Islet of Langerhans (tissue), 1 donor: ENCODE data around the gene IGFBP6.

Source experiments
- FAIRE-seq: peaks from one replicate; lab custom pipeline; 2011; peaks lifted over from hg19 to GRCh38; lab: Jason Lieb, UNC

Gene IGFBP6

DNA sequence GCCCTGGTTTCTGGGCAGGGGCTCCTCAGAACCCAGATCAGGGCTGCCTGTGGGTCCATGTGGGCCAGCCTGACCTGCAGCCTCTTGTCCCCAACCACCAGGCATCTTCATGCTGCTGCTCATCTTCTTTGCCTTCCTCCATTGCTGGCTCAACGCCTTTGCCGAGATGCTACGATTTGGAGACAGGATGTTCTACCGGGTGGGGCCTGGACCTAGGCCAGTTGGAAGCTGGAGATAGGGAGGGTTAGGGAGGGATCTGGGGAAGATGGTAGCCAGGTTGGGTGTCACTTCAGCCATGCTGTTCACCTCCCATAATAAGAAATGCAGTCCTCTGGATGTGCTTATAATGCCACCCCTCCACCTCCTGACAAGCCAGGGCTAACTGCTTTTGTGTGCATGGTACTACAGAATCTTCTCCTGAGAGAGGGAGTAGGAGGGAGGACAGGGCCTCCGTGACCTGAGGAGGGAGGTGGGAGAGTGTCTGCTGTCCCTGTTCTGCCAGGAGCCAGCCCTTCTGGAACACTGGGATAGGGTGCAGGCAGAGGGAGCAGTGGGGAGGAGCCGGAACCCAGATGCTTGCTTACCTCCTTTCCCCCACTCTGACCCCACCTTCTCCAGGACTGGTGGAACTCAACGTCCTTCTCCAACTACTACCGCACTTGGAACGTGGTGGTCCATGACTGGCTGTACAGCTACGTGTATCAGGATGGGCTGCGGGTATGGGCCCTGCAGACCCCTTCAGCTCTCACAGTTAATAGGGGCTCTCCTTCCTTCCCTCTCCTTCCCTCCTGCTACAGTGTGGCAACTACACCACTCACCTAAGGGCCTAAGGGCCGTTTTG is 23.4 kb downstream of the IGFBP6 start:
- no peak for FAIRE-seq

DNA sequence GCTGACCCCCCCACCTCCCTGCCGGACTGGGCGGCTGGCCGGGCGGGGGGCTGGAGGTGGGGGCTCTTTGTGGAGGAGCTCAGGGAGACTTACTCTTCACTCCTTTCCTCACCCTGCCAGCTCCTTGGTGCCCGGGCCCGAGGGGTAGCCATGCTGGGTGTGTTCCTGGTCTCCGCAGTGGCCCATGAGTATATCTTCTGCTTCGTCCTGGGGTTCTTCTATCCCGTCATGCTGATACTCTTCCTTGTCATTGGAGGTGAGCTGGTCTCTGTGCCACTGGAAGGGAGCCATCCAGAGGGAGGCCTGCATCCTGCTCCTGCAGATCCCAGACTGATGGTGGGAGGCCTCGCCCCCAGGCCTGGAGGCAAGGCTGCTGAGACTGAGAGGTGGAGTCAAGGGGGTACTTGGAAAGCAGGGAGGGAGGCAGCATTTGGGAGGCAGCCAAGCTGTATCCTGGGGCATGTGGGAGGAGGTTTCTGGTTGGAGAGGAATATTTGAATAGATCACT is 25.5 kb downstream of the IGFBP6 start:
- no peak for FAIRE-seq

DNA sequence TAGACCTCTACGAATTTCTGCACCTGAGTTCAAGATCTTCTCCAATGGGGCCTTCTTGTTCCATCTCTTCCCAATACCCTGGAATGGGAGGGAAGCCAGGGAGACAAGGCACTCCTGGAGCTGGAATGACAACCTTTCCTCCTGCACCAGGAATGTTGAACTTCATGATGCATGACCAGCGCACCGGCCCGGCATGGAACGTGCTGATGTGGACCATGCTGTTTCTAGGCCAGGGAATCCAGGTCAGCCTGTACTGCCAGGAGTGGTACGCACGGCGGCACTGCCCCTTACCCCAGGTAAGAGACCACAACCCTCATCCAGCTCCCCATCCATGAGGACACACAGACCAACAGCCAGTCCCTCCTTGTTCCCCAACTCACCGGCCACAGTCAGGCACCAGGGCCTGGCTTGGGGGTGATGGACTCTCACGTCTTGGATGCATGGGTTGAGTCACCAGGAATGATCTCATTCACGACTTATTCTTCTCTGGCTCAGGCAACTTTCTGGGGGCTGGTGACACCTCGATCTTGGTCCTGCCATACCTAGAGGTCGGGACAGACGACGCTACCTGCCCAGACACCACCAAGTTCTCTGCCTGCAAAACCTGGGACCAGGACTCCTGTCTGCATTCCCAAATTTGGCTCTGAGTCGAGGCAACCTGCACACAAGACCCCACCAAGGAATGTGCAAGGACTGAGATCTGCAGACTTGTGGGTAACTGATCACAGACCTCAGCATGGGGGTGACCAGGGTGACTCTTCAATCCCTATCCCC is 26.3 kb downstream of the IGFBP6 start:
- no peak for FAIRE-seq

DNA sequence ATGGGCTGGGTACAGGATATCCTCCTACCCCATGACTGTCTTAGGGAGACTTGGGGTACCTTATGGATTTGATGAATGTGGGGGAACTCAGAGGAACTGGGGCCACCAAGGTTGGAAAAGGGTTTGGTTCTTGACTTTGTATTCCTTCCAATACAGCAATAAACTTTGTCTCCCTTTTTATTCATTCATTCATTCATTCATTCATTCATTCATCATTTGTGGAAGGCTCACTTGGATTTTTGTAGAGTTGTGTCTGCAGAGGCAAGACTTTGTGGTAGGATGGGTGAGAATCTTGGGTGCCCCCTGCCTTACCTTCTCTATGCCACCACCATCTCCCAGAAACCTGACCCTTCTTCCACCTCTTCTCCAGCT is 26.9 kb downstream of the IGFBP6 start:
- no peak for FAIRE-seq

DNA sequence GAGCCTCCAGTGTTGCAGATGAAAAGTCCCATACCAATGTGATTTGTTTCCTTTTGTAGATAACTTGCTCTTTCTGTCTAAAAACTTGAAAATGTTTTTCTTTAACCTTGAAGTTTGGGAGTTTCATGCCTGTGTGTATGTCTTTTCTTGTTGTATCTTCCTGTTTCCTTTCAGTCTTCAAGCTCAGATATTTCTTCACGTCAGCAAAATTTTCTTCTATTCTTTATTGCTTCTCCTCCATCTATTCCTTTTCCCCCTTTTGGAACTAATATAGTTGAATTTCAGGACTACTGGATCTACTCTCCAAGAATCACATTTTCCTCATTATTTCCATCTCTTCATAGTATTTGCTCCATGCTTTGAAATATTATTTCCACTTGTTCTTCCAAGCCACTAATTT is 29.7 kb downstream of the IGFBP6 start:
- no peak for FAIRE-seq

DNA sequence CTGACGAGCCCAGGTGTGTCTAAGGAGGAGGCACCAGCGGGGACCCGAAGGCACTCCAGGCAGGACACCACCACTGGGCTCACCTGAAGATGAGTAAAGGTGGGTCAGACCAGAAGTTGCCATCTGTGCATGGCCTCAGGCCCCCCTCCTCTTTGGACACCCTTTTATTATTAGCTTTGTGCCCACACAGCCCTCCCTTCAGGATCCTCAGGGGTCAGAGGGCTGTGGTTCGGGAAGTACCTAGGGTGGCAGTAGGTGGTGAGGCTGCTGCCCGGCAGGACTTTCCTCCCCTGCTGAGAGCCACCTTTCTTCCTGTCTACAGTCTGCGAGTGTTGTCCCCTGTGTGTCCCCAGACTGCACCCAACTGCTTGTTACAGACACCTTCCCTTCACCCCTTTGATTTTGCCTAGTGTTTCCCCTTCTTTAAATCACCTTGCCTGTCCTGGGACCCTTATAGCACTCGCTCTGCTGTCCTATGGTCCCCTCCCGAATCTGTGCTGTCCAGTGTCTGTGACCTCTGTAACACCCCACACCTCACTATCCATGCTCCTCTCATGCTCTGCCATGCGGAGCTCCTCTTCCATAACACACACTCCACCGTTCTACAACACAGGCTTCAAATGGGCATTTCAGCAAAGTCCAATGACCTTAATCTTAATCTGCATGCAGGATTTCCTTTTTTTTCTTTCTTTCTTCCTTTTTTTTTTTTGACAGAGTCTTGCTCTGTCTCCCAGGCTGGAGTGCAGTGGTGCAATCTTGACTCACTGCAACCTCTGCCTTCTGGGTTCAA is 31.5 kb downstream of the IGFBP6 start:
- FAIRE-seq, result no peak

DNA sequence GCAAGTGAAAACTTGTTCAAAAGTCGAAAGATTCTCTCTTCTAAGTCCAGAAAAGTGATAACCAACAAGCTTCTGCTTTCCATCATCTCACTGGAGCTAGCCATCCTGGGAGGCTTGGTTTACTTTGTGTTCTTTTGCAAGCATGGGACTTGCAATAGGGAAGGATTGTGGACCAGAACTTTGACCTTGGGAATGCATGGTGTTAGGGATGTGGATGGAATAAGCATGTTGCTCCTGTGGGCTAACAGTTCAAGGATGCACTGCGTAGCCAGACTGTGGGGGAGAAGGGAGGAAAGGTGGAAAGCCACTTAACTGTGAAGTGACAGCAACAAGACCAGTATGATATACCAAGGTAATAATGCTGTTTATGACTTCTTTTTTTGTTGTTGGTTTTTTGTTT is 34.4 kb downstream of the IGFBP6 start:
- no peak for FAIRE-seq

DNA sequence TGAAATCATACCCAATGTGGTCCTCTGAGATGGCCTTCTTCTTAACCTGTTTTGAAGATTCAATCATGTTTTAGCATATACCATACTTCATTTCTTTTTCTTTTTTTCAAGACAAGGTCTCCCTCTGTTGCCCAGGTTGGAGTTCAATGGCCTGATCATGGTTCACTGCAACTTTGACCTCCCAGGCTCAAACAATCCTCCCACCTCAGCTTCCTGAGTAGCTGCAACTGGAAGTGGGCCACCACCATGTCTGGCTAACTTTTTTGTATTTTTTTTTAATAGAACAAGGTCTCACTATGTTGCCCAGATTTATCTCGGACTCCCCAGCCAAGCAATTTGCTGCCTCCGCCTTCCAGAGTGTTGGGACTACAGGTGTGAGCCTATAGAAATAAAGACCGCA is 36.3 kb downstream of the IGFBP6 start:
- FAIRE-seq, result no peak

DNA sequence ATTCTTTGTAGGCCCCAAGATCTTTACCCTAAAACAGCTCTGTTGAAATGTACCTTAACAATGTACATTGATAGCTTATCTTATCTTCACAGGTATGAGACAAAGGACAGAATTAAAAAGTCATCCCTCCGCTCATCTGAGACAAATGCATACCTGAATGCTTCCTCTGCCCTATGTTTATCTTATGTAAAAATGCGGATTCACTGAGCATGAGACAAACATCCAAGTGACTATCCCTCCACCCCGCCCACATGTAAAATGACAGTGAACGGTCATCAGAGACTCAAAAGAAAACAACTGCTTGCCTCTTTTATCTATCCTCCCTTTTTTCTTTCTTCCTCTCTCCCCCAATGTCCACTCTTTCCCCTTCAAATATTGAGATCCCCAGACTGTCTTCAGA is 45.9 kb downstream of the IGFBP6 start:
- no peak for FAIRE-seq

DNA sequence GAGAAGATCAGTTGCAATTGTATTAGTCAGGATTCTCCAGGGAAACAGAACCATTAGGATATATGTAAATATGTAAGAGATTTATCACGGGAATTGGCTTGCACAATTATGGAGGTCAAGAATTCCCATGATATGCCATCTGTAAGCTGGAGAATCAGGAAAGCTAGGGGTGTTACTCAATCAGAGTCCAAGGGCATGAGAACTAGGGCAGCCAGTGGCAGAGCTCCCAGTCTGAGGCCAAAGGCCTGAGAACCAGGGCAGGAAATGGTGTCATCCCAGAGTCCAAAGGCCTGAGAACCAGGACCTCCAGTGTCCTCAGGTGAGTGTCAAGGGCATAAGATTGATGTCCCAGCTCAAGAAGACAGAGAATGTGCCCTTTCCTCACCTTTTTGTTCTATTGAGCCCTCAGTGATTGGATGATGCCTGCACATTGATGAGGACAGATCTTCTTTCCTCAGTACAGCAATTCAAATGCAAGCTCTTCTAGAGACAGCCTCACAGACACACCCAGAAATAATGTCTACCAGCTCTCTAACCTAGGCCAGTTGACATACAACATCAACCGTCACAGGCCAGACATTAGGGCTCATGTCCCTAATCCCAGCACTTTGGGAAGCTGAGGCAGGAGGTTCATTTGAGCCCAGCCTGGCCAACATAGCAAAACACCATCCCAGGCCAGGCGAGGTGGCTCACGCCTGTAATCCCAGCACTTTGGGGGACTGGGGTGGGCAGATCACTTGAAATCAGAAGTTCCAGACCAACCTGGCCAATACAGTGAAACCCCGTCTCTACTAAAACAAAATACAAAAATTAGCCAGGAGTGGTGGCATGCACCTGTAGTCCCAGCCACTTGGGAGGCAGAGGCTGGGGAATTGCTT is 48.2 kb downstream of the IGFBP6 start:
- no peak for FAIRE-seq

DNA sequence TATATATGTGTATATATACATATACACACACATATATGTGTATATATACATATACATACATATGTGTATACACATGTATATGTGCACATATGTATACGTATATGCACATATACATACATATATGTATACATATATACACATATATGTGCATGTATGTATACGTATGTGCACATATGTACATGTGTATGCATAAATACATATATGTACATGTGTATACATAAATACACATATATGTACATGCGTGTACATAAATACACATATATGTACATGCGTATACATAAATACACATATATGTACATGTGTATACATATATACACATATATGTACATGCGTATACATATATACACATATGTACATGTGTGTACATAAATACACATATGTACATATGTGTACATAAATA is 49.7 kb downstream of the IGFBP6 start:
- FAIRE-seq, result no peak

DNA sequence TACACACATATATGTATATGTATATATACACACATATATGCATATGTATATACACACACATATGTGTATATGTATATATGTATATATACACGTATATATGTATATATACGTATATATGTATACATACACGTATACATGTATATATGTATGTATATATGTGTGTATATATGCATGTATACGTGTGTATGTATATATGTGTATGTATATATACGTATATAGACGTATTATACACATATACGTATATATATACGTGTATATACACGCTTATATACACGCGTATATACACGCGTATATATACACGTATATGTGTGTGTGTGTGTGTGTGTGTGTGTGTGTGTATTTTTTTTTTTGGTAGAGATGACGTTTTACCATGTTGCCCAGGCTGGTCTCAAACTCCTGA is 50.2 kb downstream of the IGFBP6 start:
- FAIRE-seq, result no peak

DNA sequence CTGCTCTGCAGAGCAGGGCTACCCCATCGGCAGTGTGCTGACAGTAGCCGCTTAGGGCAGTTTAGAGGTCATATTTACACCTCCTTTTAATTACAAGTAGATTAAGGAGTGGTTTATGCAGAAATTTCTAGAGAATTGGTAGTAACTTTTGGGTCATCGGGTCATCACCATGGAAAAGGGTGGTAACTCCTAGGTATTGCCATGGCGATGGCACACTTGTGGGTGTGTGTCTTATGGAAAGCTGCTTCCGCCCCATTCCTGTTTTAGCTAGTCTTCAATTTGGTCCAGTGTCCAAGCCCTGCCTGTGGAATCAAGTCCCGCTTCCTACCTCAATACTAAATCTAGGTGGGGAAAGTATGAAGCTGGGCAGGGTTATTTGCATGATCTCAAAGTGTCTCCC is 53.6 kb downstream of the IGFBP6 start:
- no peak for FAIRE-seq
